ENCODE measurements around the gene ADARB2.
"Not testable (repeated sequence)": the region's sequence is repeated elsewhere in the genome, so short reads cannot be mapped to it uniquely, and the experiment has no call there.

ADARB2 gene

GRCh38 chr10:1171586-1171985 lies 565.7 kb downstream of the ADARB2 start:
- no peak for DNase-seq

GRCh38 chr10:1171182-1171581 lies 566.1 kb downstream of the ADARB2 start:
- DNase-seq = no peak

- no peak for DNase-seq
Measured at GRCh38 chr10:1170867-1171180, 566.5 kb downstream of the ADARB2 start.

- no peak for DNase-seq
Measured at GRCh38 chr10:1169981-1170866, 567.1 kb downstream of the ADARB2 start.

- DNase-seq = no peak
Measured at GRCh38 chr10:1169186-1169885, 568.0 kb downstream of the ADARB2 start.

GRCh38 chr10:1168763-1169162 lies 568.6 kb downstream of the ADARB2 start:
- DNase-seq = no peak

- no peak for DNase-seq
Measured at GRCh38 chr10:1166828-1167275, 570.5 kb downstream of the ADARB2 start.

GRCh38 chr10:1166101-1166827 lies 571.1 kb downstream of the ADARB2 start:
- no peak for DNase-seq

- no peak for DNase-seq
Measured at GRCh38 chr10:1163831-1164230, 573.5 kb downstream of the ADARB2 start.

- DNase-seq = no peak
Measured at GRCh38 chr10:1163204-1163660, 574.1 kb downstream of the ADARB2 start.

- no peak for DNase-seq
Measured at GRCh38 chr10:1162481-1163203, 574.7 kb downstream of the ADARB2 start.

- DNase-seq = not testable (repeated sequence)
Measured at GRCh38 chr10:1161315-1161673, 576.0 kb downstream of the ADARB2 start.

GRCh38 chr10:1160561-1161314 lies 576.6 kb downstream of the ADARB2 start:
- no peak for DNase-seq

- no peak for DNase-seq
Measured at GRCh38 chr10:1159131-1160061, 577.9 kb downstream of the ADARB2 start.

GRCh38 chr10:1158536-1158935 lies 578.8 kb downstream of the ADARB2 start:
- DNase-seq = not testable (repeated sequence)

GRCh38 chr10:1158066-1158465 lies 579.3 kb downstream of the ADARB2 start:
- DNase-seq = no peak

GRCh38 chr10:1157615-1157933 lies 579.8 kb downstream of the ADARB2 start:
- DNase-seq = no peak

- DNase-seq = no peak
Measured at GRCh38 chr10:1156921-1157614, 580.3 kb downstream of the ADARB2 start.

- no peak for DNase-seq
Measured at GRCh38 chr10:1156616-1156886, 580.8 kb downstream of the ADARB2 start.

- DNase-seq = no peak
Measured at GRCh38 chr10:1155791-1156615, 581.3 kb downstream of the ADARB2 start.

Measured in NCI-H748 treated with DMSO at 0.1 percent for 48 hours (cell line).